HG03095 (cell line): Measurements from ENCODE around the gene ALG10.
"Not testable (repeated sequence)": the region's sequence is repeated elsewhere in the genome, so short reads cannot be mapped to it uniquely, and the experiment has no call there.

Experiments used
- ATAC-seq: cut with Tn5 transposase; IDR thresholded peaks from one replicate; pipeline ENCODE4 v1.9.1; 2021; ENCODE audit warnings: moderate library complexity; ENCODE audit not compliant: unreplicated experiment

ALG10 gene, protein sequence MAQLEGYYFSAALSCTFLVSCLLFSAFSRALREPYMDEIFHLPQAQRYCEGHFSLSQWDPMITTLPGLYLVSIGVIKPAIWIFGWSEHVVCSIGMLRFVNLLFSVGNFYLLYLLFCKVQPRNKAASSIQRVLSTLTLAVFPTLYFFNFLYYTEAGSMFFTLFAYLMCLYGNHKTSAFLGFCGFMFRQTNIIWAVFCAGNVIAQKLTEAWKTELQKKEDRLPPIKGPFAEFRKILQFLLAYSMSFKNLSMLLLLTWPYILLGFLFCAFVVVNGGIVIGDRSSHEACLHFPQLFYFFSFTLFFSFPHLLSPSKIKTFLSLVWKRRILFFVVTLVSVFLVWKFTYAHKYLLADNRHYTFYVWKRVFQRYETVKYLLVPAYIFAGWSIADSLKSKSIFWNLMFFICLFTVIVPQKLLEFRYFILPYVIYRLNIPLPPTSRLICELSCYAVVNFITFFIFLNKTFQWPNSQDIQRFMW

DNA sequence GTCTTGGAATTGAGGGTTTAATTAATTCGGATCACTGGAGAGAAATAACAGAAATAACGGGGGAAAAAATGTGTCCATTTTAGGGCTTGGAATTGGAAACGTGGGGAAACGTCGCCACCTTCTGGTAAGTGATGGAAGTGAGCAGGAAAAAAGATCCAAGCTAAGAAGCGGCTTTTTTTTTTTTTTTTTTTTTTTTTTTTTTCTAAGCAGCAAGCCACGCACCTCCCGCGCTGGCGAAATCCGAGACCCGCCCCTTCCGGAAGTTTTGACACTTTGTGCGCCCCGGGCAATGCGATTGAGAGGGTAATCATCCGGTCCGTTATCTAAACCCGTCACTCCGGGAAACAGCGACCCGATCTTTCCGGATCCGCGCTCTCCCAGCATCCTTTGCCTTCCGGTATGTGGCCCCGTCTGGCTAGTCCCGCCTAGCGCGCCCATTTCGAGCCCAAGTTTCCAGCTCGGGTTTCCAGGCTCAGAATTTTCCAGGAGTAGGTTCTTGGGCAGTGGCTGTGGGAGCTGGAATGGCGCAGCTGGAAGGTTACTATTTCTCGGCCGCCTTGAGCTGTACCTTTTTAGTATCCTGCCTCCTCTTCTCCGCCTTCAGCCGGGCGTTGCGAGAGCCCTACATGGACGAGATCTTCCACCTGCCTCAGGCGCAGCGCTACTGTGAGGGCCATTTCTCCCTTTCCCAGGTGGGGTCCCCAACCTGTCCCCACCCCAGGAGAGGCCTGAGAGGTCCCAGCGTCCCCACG lies at the start of gene ALG10:
Gene ALG10 (plus strand): TSS at position 418 of the 752 bp plus-strand sequence. CDS start 104 bp downstream, at position 522.
- ATAC-seq: peak; percentile 100

DNA sequence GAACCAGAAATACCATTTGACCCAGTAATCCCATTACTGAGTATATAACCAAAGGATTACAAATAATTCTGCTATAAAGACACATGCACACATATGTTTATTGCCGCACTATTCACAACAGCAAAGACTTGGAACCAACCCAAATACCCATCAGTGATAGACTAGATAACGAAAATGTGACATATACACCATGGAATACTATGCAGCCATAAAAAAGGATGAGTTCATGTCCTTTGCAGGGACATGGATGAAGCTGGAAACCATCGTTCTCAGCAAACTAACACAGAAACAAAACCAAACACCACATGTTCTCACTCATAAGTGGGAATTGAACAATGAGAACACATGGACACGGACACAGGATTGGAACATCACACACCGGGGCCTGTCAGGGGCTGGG lies 49.4 kb upstream of the ALG10 start:
- ATAC-seq: not testable (repeated sequence)

GRCh38 chr12:33977887-33978286 lies 44.4 kb upstream of the ALG10 start:
- no peak for ATAC-seq

- ATAC-seq: no peak
Observed at GRCh38 chr12:33988197-33988805, 34.0 kb upstream of the ALG10 start.

DNA sequence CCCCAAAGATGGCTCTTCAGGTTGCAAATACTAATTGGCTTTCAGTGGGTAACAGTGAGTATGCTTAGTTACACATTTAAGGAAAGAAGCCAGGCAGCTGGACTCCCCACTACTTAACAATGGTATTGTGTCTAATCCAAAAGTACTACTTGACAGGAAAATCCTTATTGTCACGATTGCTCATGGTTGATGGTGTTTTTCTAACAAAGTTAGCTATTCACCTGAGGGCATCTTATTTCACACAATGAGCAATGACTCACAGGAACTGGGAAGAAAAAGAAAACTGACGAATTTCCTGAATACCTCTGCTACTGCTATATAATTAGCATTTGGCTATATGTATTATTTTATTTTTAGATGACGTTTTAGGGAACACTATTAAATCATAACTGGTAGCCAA lies 33.4 kb upstream of the ALG10 start:
- ATAC-seq: no peak

- no peak for ATAC-seq
Observed at GRCh38 chr12:33994857-33995808, 27.2 kb upstream of the ALG10 start.

GRCh38 chr12:34008835-34009234 lies 13.5 kb upstream of the ALG10 start:
- not testable (repeated sequence) for ATAC-seq

DNA sequence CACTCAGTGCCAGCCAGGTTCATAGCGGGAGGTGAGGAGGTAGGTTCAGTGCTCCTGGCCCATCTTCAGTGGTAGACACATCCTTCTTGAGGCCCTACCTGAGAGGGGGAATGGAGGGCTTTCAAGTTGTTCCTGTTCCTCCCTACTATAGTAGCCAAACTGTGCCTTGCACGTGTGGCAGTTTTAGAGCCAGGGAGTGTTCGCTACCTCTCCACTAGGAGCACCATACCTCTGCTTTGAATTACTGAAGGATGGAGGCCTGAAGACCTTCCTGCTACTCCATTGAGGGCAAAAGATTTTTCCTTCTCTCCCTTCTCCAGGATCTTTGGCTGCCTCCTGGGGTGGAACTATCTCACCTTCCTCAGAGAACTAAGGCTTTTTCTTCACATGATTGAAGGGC lies 5.9 kb upstream of the ALG10 start:
- no peak for ATAC-seq

- ATAC-seq: no peak
Observed at GRCh38 chr12:34021071-34021470, 1.2 kb upstream of the ALG10 start.

- not testable (repeated sequence) for ATAC-seq
Observed at GRCh38 chr12:34027661-34028060, 5.4 kb downstream of the ALG10 start.

- ATAC-seq: no peak
Observed at GRCh38 chr12:34030591-34030990, 8.3 kb downstream of the ALG10 start.

DNA sequence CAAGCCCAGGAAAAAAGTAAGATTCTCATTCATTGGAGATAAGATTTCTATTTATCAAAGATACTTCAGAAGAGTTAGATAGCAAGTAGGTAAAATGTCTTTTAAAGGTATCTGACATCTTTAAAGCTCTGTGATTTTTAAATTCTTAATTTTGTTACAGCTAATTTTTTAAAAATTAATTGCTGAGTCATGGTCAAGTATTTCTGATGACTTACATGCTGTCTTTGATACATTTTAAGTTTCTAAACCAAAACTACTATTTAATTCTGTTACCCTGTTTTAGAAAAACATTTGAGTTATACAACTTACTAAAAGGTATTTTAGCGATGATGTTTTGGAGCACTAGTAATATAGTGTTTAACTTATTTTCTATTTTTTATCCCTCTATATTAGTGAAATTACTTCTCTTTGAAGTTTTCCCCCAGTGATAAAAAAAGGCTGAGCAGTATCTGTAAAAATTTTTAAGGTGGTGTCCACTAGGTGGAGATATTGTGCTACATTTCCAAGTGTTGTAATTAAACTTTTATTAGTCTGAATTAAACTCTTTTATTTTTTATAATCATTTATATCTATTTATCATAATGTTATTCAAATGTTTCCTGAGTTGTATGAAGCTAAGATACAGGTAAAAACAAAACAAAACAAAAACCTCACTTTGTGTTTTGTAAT lies 11.5 kb downstream of the ALG10 start:
- no peak for ATAC-seq

- not testable (repeated sequence) for ATAC-seq
Observed at GRCh38 chr12:34038357-34038756, 16.1 kb downstream of the ALG10 start.

- no peak for ATAC-seq
Observed at GRCh38 chr12:34046570-34046969, 24.3 kb downstream of the ALG10 start.

- ATAC-seq: not testable (repeated sequence)
Observed at GRCh38 chr12:34047855-34048254, 25.6 kb downstream of the ALG10 start.

DNA sequence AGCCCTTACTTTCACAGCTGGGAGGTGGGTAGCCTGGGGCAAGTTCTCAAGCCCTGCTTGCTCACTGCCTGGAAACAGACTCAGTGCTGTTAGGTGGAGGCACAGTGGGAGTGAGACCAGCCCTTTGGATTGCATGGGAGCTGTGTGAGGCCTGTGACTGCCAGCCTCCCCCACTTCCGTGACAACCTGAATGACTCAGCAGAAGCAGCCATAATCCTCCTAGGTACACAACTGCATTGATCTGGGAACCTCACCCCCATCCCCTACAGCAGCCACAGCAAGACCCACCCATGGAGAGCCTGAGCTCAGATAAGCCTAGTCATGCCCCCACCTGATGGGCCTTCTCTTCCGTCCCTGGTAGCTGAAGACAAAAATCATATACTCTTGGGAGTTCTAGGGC lies 26.4 kb downstream of the ALG10 start:
- ATAC-seq: no peak

GRCh38 chr12:34051486-34051885 lies 29.2 kb downstream of the ALG10 start:
- ATAC-seq: no peak

DNA sequence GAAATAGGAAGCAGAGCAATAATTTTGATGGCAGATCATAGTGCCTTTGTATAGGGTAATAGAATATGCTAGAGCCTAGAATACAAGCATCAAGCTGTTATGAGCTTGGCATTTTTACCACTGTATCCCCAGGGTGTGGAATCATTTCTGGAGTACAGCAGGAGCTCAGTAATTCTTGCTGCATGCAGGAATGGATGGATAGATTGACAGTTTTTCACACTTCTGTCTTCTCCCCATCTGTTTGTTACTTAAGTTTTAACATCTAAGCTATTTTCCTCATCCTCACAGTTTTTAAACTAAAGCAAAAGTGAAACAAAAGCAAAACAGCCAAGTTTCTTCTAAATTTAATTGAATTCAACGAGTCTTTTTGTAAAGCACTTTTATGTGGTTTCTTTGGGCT lies 32.6 kb downstream of the ALG10 start:
- ATAC-seq: no peak
